Vagina (tissue), 2 donors: ENCODE measurements around the gene SLC16A8.

Source experiments
- POLR2A ChIP-seq, 2 donors: fragments of 450-650 bp; IDR thresholded peaks; one replicate each; pipeline ENCODE4 v1.6.1; 2017; ENCODE audit warnings: antibody characterized with exemption in 2 of 2, mild to moderate bottlenecking in 2 of 2, moderate library complexity in 2 of 2
- TF ChIP-seq, protein P1 (sequence below), 3 experiments: fragments of 450-650 bp in 2 of 3; fragments of 200-600 bp in 1 of 3; sonication (generic) in 1 of 3; IDR thresholded peaks; one replicate each; pipeline ENCODE4 v1.5.1; 2017 to 2019; ENCODE audit warnings: antibody characterized with exemption in 3 of 3, mild to moderate bottlenecking in 2 of 3, moderate library complexity in 2 of 3

DNA sequence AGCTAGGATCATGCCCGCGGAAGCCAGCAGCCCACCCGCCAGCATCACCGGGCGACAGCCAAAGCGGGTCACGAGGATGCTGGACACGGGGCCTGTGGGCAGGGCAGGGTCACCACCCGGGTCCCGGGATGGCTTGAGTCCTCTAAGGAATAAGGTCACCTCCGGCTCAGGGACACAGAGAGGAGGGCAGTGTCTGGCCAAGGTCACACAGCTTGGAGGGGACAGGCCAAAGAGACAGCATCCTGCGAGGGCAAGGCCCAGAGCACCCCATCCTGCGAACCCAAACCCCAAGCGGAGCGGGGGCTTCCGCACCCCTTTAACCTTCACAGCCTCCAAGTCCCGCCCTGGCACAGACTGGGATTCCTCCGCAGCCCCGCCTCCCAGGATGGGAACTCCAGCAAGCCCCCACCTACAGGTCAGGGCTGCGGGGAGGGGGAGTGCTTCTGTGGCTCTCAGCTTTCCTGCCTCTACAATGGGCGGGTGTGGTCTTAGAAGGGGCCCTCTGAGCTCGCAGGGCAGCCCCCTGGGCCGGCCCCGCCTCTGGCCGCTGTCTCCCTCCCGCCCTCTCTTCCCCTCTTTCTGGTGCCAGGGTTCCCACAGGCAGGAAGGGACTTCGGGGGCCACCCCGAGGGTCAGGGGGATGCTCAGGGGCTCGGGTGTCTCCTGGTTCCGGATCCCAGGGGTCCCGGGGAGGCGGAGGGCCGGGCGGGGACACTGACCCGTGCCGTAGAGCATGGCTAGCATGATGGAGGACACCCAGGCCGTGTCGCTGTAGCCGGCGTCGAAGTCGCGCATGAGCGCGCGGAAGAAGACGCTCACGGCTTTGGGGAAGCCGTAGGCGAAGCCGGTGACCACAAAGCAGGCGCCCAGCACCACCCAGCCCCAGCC lies 1.8 kb downstream of the SLC16A8 start:
- TF ChIP-seq, protein P1, sequence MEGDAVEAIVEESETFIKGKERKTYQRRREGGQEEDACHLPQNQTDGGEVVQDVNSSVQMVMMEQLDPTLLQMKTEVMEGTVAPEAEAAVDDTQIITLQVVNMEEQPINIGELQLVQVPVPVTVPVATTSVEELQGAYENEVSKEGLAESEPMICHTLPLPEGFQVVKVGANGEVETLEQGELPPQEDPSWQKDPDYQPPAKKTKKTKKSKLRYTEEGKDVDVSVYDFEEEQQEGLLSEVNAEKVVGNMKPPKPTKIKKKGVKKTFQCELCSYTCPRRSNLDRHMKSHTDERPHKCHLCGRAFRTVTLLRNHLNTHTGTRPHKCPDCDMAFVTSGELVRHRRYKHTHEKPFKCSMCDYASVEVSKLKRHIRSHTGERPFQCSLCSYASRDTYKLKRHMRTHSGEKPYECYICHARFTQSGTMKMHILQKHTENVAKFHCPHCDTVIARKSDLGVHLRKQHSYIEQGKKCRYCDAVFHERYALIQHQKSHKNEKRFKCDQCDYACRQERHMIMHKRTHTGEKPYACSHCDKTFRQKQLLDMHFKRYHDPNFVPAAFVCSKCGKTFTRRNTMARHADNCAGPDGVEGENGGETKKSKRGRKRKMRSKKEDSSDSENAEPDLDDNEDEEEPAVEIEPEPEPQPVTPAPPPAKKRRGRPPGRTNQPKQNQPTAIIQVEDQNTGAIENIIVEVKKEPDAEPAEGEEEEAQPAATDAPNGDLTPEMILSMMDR (IDR thresholded peaks at IDR 0.05) = no peak
- TF ChIP-seq POLR2A (IDR thresholded peaks at IDR 0.05) = no peak
